Activated CD8-positive, alpha-beta memory T cell treated with anti-CD3 and anti-CD28 coated beads for 1 hour (primary cell): Measurements from ENCODE around the gene CSF3.

Experiments used
- DNase-seq, 2 donors: peaks; one replicate each; pipeline ENCODE4 v3.0.0-alpha.2; 2020; ENCODE audit warnings: low read depth in 1 of 2; ENCODE audit errors: extremely low read depth in 1 of 2

The CSF3 gene

DNA sequence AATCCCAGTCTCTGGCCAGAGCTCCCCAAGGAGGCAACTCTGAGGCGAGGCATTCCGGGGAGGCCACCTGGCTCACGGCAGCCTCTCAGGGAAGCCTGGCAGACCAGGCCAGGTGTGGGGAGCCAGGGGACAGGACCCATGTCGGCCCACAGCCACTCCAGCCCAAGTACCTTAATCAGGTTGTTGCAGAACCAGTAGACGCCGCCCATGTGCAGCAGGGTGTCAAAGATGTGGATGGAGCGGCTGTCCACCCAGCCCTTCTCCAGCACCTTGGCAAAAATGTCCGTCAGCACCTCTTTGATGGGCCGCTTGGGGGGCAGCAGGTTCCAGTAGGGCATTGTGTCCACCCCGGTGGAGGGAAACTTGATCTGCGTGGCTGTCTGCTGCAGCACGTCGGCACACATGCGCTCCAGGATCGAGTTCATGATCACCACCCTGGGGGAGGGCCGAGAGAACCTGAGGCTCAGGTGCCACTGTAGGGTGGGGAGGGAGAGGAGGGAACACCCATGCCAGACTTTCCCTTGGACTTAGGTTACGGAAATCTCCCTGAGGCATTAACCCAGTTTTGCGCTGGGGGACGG, 7.8 kb downstream of the CSF3 start:
- no peak for DNase-seq

DNA sequence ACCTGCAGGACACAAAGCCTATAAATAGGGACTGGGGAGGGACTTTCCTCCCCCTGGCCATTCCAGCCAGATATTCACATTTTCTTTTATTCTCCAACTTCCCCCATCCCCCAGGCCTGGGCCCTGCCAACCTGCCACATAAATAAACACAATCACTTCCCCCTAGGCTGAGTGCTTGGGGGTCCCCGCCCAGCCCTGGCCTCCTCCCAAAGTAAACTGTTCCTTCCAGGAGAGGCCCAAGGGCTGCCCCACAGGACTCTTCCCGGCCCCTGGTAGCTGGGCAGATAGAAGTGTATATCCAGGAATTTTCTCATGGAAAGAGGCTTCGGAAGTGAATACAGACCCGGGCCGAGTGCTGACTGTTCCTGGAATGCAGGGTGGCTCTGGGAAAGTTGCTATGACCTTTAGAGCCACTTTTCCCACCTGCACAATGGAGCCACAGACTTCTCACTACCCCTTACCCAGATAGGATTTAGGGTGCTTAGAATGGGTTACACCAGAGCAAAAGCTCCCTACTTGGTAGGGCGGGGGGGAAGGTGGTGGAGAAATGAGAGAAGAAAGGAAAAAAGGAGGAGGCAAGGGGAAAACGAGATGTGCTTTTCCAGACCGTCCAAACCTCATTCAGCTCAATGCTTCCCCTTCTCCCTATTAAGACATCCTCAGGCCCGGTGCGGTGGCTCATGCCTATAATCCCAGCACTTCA, 8.5 kb downstream of the CSF3 start:
- DNase-seq, result no peak

DNA sequence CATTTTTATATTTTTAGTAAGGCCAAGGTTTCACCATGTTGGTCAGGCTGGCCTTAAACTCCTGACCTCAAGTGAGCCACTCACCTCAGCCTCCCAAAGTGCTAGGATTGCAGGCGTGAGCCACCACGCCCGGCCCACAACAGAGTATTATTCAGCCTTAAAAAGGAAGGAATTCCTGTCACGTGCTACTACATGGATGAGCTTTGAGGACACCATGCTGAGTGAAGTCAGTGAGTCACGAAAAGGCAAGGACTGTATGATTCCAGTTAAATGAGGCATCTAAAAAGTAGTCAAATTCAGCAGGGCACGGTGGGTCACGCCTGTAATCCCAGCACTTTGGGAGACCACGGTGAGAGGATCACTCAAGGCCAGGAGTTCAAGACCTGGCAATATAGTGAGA, 9.7 kb downstream of the CSF3 start:
- DNase-seq, result no peak

DNA sequence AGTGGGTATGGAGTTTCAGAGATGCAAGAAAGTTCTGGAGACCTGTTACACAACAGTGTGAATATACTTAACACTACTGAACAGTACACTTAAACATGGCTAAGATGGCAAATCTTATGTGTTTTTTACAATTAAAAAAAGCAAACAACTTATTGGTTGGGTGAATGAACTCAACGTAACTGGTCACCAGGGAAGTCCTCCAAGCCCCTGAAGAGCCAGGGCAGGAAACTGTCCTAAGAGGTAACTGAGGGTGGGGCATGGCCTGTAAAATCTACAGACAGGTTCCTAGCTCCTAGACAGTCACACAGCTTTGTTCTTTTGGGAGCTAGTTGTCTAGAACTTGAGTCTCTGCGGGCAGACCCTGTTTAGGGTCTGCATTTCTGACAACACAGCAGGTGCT, 10.3 kb downstream of the CSF3 start:
- DNase-seq, result no peak

DNA sequence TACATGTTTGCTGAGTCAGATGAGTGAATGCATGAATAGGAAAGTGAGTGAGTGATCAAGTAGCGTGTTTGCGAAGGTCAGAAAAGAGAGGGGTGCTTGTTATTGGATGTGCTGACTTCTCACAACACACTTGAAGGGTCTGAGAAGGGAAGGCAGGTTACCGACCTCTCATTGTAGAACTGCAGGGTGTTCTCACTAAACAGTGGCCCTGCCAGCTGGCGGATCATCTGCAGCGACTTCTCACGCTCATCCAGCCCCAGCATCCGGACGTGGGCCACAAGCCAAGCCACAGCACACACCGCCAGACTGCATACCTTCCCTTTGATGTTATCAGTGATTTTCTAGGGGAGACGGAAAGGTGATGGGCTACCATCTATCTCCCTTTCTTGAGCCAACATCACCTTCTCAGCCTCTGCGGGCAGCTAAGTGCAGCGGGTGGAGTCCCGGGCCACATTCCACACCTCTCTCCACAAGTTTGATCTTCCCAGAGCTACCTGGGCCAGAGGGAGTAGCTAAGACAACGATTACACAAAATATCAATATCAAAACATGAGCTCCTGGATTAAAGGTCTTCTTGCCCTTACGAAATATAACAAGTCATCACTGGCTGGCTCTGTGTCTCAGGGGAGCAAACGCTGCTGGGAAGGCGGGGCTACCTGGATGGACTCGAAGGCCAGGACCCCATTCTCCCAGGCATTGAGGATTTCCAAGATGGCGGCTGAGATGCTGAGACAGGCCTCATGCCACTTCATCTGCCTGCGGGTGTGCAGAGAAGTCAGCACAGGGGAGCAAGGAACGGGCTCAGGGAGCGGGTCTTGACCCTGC, 11.0 kb downstream of the CSF3 start:
- no peak for DNase-seq

DNA sequence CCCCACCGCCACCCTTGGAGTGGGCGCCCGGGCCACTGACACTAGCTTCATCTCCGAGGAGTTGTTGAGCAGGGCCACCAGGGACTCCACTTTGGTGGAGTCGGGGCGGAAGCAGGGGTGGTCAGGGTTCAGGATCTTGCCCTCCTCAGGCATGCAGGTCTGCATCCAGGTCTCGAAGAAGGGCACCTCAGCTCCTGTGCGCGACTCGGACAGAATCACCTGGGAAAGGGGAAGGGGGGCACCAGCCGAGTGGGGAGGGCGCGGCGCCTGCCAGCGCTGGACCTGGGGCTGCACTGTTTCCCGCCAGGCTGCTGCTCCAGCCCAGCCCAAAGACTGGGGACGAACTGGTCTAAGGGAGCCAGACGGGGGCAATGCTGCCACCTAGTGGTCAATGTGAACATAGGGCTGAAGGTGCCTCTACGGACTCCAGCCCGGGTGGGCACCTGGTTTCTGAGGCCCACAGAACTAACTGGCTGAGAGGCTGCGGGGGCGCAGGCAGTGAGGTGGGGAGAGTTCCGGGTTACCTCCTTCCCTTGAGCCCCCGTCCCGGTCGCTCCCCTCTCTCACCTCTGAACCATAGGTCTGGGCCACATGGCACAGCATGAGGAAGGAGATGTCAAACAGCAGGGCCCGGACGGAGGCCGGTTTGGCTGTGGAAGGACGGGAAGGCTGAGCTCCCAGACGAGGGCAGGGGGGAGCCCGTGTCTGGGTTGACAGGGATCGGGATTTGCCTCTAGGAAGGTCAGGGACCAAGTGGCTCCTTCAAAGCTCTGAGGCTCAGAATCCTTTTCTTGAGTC, 11.8 kb downstream of the CSF3 start:
- peak; percentile 42 to 60 for DNase-seq

DNA sequence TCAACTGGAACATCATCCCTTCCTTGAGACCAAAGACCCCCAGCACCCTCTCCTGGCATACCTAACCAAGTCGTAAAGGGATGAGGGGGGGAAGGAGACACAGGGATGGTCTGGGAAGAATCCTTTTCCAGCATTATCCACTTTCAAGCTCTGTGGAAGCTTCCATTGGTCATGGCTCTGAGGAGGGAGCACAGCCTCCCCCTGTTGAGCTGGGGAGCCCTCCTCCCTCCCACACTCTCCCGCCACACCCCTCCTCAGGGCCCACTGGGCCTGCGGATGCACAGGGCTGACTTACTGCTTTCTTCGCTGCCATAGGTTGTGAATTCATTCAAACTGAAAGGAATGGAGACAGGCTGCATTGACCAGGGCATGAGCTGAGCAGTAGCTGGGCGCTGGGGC, 12.4 kb downstream of the CSF3 start:
- DNase-seq, result no peak

DNA sequence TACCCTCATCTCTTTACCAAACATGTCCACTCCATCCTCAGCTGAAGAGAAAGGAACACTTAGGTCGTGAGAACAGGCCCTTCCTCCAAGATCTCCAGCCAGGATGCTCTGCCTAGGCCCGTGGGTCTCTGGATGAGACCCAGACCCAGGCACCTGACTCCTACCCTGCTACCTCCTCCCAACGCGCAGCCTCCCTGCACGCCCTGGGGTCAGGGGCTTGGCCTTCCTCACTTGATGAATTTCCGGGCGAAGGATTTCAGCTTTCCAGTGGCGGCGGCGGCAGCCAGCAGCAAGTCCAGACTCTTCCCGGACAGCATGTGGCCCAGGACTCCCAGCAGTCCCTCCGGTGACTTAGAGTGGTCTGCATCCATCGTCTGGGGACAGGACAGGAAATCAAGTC, 13.4 kb downstream of the CSF3 start:
- DNase-seq, result no peak

DNA sequence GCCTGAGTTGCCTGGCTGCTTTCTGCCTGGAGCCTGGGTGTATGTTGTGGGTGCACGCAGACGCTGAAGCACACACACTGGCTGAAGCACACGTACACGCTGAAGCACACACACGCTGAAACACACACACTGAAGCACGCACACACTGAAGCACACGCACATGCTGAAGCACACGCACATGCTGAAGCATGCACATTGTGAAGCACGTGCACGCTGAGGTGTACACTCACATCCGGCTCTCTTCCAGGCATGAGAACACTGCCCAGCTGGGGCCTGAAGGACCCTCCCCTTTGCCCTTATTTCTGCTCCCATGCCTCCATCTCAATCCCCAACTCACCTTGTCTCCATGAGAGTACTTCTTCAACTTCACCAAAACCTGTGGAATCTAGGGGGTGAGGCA, 16.5 kb downstream of the CSF3 start:
- DNase-seq, result no peak

DNA sequence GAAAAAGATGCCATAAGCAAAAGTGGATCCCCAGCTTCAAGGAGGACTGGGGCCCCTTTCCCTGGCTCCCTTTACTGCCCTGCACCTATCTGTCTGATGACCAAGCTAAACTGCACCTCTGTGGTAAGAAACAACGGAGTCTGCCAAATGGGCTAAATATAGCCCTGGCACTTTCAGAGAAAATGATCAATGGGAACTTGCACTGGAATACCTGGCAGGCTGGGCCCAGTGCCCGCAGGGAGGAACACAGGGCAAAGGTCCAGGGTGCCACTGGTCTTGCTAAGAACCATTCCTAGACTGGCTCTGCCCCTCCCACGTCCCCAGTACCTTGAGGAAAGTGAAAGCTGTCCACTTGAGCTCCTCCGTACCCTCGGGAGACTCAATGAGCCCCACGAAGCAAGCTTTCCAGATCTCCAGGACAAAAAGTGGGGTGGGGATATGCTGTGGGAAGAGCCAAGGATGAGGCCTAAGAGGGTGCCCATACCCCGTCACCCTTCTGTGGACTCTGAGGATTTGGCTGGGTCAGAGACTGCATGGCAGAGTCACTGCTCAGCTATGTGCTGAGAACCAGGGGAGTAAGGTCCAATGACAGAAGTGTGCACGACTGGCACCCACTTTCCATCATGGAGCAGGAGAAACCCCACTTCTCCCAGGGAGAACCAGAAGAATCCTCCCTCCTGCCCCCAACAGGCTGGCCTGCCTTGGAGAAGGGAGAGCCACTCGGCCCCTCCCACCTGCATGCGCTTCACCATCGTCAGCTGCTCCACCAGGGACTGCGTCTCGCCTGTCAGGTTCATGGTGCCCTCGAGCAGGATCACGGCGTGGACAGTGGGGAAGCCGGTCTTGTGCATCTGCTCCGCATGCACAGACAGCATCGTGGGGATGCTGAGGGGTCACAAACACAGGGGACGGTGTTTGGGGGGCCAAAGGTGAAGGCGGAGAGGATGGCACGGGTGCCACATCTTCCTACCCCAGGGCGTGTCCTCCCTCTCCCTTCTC, 17.4 kb downstream of the CSF3 start:
- no peak for DNase-seq

DNA sequence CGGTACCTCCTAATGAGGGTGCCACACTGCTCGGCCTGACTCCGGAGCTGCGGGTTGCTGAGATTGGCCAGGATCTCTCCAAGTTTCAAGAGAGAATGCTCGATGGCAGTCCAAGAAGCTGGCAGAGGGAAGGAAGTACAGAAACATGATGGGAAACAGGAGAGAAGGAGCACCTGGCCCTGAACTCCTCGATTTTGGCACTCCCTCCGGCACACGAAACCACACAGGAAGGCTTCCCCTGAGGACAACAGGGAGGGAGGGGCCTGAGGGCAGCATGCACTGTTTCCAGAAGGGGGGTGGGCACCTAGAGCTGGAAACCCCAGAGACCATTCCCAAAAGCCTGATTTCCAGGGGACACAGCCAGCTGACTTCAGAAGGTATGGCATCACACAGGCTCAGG, 18.1 kb downstream of the CSF3 start:
- DNase-seq, result no peak

DNA sequence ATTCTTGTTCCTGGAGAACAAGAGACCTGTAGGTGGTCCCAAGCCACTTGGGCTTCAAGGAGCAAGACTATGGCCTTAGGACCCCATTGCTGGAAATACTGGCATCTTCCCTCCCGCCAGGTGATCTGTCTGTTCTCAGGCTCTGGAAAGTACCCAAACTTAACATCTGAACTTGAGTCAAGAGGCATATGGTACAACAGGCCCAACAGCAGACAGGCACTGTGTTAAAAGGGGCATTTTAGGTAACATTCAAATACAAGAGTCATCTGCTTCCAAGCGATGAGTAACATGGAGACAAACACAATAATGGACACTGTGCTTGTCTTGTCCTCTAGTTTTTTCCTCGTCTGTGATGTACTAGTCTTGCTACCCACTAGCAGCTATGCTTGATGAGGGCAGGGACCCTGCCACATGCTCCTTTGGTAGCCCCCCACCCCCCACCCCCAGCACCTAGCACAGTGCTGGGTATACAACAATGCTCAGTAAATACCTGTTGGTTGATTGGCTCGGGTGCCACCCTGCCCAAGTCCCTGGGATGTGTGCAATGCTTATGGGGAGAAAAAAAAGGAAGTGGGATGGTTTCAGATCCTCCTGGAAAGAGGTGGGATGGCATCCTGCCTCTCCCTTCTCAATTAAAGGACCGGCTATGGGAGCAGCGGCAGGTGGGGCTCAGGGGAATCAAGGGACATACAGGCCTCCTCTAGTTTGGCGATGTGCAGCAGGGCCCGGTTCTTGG, 19.4 kb downstream of the CSF3 start:
- DNase-seq, result no peak

DNA sequence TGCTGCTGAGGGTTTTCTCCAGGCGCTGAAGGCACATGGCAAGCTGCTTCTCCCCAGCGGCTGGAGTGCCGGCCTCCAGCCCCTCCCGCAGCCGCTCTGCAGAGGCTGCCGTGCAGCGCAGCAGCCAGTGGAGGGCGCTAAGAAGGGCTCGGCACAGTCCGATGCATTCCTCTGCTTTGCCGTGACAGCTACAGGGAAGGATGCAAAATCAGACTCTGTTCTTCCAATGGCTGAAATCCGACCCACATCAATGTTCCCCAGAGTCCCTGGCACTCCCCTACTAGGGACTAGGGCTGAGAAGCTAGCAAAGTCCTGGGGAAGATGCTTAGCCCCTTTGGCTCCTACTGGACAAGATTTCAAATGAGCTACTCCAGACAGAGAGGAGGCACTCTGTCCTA, 19.9 kb downstream of the CSF3 start:
- DNase-seq, result no peak

DNA sequence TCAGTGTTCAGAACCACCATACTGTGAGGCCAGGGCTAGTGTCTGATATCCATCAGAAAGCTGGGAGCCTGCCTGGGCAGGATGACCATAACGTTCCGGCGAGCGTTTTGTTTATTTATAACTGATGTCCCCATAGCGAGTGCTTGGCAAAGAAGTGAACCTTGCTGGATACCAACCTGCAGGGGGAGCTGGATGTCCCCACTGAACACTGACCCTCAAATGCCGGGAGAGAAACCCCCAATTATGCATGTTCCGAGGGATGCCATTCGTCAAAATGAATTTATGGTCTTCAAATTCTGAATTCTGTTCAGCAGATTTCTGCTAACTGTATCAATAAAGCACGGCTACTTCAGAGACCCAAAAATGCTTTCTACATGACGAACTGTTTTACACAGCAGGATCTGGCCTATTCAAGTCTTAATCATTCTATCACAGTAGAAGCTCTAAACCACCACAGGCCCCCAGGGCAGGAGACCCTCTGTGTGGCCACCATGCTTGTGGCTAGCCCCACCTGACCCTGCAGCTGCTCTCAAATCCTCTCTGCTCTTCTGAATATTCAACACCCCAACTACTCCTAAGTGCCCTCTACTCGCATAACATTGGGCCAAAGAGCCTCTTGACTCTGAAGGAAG, 23.8 kb downstream of the CSF3 start:
- DNase-seq, result no peak

DNA sequence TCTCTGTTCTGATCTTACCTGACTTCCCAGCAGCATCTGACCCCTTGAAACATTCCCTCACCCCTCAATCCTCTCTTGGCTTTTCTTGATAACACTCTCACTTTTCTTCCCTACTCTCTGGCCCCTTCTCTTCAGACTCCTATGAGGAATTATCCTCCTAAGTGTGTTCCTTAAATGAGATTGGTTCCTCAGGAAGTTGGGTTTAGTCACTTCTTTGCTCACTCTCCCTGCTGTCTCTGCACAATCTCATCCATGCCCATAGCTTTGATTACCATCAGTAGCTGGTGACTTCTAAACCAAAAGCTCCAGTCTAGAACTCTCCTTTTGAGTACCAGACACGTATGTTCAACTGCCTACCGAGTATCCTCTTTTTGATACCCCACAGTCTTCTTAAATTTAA, 26.0 kb downstream of the CSF3 start:
- DNase-seq, result no peak

DNA sequence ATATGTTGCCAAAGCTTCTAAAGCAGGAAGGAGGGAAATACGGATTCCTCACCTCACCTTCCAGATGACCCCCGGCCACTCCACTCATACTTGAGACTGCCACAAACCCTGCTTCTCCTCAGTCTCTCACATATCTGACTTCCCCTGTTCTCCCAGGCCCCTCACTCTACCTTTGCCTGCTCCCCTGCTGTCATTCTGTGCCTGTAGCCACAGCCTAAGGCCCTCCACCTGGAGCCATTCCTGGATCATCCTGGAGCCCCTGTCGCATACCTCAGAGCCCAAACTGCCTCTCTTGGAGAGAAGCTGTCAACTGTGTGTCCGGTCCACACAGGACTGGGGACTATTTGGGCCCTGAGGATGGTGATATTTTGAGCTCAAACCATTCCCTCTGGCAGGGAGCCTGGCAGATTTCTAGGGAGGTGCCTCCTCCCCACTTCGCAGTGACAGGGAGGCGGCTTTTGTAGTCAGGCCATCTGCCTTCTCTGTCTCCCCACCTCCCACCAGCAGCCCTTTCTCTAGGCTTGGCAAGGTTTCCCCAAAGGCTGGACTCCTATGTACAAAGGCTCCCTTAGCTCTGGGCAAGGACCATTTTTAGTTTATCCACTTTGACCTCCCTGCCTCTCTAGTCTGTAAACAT, 41.3 kb downstream of the CSF3 start:
- no peak for DNase-seq

DNA sequence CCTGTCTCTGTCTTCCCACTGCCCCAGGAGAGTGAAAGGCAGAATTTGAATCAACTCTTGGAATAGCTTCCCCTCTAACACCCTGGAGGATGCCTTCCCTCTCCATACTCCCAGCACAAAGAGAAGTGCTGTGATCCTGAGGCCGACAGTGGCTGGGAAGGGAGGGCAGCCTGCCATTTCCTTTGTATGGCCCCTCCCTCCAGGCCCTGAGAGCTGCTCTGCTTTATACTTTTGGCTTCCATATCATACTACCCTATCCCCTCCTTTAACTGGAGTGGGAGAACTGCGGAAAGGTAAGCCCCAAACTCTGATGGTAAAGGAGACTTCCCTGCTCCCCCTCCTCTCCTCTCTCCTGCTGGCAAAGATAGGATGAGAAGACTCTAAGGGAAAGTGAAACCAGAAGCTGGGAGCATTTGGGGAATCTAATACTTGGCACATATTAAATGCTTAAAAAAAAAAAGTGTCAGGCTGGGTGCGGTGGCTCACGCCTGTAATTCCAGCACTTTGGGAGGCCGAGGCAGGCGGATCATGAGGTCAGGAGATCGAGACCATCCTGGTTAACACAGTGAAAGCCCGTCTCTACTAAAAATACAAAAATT, 43.0 kb downstream of the CSF3 start:
- no peak for DNase-seq

DNA sequence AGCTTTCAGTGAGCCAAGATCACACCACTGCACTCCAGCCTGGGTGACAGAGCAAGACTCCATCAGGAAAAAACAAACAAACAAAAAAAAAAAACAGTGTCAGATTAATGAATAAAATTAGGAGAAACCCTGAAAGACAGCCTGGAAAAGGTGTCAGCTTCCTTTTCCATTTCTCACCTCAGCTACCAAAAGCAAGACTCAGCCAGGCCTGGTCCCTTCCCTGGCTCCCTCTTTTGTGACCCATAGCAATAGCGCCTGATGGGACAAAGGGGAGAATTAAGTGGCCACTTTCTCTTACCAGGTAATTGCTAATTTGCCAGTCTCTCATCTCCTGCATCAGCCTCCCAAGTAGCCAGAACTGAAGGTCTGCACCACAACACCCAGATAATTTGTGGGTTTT, 43.6 kb downstream of the CSF3 start:
- no peak for DNase-seq
